Nephron progenitor cell (in vitro differentiated cells): ENCODE measurements around the gene BEST2.

ENCODE experiments used
- DNase-seq: peaks from one replicate; pipeline ENCODE4 v3.0.0; 2021
- H3K27ac Mint-ChIP-seq: 2 replicates; pipeline ENCODE4 v1.8.0; 2021; ENCODE audit warnings: mild to moderate bottlenecking, moderate library complexity, mixed read lengths
- H3K27me3 Mint-ChIP-seq: 2 replicates; pipeline ENCODE4 v1.8.0; 2021; ENCODE audit warnings: mild to moderate bottlenecking, low read depth, mixed read lengths; ENCODE audit not compliant: poor library complexity
- H3K36me3 Mint-ChIP-seq: 2 replicates; pipeline ENCODE4 v1.8.0; 2021; ENCODE audit warnings: low read depth, mixed read lengths
- H3K4me1 Mint-ChIP-seq: 2 replicates; pipeline ENCODE4 v1.8.0; 2021; ENCODE audit warnings: mixed read lengths
- H3K4me3 Mint-ChIP-seq: 2 replicates; pipeline ENCODE4 v1.8.0; 2021; ENCODE audit warnings: mild to moderate bottlenecking, moderate library complexity, mixed read lengths
- H3K9me3 Mint-ChIP-seq: 2 replicates; pipeline ENCODE4 v1.8.0; 2021; ENCODE audit warnings: mild to moderate bottlenecking, moderate library complexity, mixed read lengths
- TF ChIP-seq, protein P1 (sequence below): fragments of 200-600 bp; sonication (generic); IDR thresholded peaks from 2 replicates; pipeline ENCODE4 v1.5.0; 2021; ENCODE audit warnings: antibody characterized with exemption

BEST2 gene

GRCh38 chr19:12750851-12751250, 740 bp upstream of the BEST2 start:
- H3K27ac Mint-ChIP-seq, result no peak overlapping the region
- peaks cover 5% of the 10 kb centered on the region for H3K4me1 Mint-ChIP-seq
- DNase-seq, result no peak
- H3K4me3 Mint-ChIP-seq, result no peak overlapping the region
- peaks cover 13% of the 10 kb centered on the region for H3K9me3 Mint-ChIP-seq
- H3K36me3 Mint-ChIP-seq, result peaks cover 27% of the 10 kb centered on the region
- TF ChIP-seq, protein P1, sequence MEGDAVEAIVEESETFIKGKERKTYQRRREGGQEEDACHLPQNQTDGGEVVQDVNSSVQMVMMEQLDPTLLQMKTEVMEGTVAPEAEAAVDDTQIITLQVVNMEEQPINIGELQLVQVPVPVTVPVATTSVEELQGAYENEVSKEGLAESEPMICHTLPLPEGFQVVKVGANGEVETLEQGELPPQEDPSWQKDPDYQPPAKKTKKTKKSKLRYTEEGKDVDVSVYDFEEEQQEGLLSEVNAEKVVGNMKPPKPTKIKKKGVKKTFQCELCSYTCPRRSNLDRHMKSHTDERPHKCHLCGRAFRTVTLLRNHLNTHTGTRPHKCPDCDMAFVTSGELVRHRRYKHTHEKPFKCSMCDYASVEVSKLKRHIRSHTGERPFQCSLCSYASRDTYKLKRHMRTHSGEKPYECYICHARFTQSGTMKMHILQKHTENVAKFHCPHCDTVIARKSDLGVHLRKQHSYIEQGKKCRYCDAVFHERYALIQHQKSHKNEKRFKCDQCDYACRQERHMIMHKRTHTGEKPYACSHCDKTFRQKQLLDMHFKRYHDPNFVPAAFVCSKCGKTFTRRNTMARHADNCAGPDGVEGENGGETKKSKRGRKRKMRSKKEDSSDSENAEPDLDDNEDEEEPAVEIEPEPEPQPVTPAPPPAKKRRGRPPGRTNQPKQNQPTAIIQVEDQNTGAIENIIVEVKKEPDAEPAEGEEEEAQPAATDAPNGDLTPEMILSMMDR, result no peak
- H3K27me3 Mint-ChIP-seq, result peaks cover 75% of the 10 kb centered on the region

DNA sequence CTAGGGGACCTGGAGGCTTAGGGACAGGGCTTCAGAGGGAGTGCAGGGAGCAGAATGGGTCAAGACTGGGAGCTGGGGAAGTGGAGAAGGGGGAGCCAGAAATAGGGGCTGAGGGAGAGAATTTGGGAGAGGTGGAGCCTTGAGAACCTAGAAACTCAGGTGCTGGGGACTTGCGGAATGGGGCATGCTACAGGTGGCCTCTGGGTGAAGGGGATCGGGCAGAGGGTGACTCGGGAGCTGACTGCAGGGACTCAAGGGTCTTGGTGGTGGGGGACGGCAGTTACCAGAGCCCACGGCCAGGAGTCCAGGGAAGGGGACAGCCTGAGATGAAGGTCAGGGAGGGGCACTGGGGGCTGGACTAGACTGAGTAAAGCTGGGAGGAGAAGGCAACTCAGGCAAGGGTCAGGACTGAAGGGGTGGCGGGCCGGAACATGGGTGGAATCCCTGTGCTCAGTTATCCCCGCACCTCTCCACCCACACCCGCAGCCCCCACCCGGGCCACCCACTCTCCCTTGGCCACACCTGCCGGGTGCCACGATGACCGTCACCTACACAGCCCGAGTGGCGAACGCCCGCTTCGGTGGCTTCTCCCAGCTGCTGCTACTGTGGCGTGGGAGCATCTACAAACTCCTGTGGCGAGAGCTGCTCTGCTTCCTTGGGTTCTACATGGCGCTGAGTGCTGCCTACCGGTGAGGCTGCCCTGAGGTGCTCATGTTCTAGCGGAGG, 628 bp downstream of the BEST2 start:
- no peak overlapping the region for H3K4me3 Mint-ChIP-seq
- H3K27me3 Mint-ChIP-seq, result peaks cover 77% of the 10 kb centered on the region
- H3K4me1 Mint-ChIP-seq, result peaks cover 5% of the 10 kb centered on the region
- TF ChIP-seq, protein P1, result no peak
- peaks cover 11% of the 10 kb centered on the region for H3K9me3 Mint-ChIP-seq
- H3K36me3 Mint-ChIP-seq, result peaks cover 13% of the 10 kb centered on the region
- DNase-seq, result no peak
- no peak overlapping the region for H3K27ac Mint-ChIP-seq

DNA sequence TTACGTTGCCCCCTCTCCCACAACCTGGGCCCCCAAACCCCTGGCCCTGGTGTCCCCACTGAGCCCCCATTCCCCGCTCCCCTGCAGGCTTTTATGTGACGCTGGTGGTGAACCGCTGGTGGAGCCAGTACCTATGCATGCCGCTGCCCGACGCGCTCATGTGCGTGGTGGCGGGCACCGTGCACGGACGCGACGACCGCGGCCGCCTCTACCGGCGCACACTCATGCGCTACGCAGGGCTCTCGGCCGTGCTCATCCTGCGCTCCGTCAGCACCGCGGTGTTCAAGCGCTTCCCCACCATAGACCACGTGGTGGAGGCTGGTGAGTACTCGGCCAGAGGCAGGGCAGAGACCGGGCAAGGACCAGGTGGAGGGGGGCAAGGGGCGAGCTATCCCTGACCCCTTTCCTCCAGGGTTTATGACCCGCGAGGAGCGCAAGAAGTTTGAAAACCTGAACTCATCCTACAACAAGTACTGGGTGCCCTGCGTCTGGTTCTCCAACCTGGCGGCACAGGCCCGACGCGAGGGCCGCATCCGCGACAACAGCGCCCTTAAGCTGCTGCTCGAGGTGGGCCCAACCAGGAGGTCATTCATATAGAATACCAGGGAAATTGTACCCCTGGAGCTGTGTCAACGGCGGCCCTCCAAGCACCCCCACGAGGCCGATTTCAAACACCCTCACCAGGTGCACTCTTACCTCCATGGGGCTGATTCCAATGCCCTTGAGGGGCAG, 3.0 kb downstream of the BEST2 start:
- H3K27me3 Mint-ChIP-seq, result peaks cover 69% of the 10 kb centered on the region

DNA sequence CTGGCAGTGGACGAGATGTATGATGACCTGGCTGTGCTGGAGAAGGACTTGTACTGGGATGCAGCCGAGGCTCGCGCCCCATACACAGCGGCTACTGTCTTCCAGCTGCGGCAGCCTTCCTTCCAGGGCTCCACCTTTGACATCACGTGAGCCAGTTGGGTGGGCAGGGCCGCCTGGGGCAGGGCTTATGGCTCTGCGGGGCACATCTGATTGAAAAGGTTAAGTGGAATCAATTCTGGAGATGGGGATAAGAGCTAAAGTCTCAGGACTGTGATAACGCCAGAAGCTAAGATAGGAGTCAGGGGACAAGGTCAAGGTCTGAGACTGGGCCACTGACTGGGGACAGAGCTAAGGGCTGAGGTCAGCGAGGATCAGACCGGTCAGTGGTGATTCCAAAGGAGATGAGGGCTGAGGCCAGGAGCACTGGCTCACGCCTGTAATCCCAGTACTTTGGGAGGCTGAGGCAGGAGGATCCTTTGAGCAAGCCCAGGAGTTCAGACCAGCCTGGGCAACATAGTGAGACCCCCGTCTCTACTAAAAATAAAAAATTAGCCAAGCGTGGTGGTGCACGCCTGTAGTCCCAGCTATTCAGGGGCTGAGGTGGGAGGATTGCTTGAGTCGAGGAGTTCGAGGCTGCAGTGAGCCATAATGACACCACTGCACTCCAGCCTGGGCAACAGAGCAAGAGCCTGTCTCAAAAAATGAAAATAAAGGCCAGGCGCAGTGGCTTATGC, 4.7 kb downstream of the BEST2 start:
- TF ChIP-seq, protein P1, result no peak
- DNase-seq, result no peak
- peaks cover 5% of the 10 kb centered on the region for H3K4me1 Mint-ChIP-seq
- peaks cover 7% of the 10 kb centered on the region for H3K9me3 Mint-ChIP-seq
- peaks cover 52% of the 10 kb centered on the region for H3K27me3 Mint-ChIP-seq
- H3K4me3 Mint-ChIP-seq, result no peak overlapping the region
- peaks cover 5% of the 10 kb centered on the region for H3K36me3 Mint-ChIP-seq
- H3K27ac Mint-ChIP-seq, result no peak overlapping the region

More for the DNA sequence above, 3.0 kb downstream of the BEST2 start:
- Mint-ChIP-seq H3K27ac (no peak overlapping the region), H3K36me3 (no peaks in the 10 kb centered on the region), H3K9me3 (no peaks in the 10 kb centered on the region), H3K4me3 (no peak overlapping the region), H3K4me1 (peaks cover 8% of the 10 kb centered on the region)
- TF ChIP-seq, protein P1, result no peak
- DNase-seq, result no peak

- Mint-ChIP-seq H3K4me1 (peaks cover 5% of the 10 kb centered on the region), H3K4me3 (peak overlapping the region; percentile 71), H3K27me3 (peaks cover 38% of the 10 kb centered on the region), H3K27ac (no peak overlapping the region), H3K36me3 (peaks cover 17% of the 10 kb centered on the region), H3K9me3 (peaks cover 14% of the 10 kb centered on the region)
- TF ChIP-seq, protein P1, result peak; percentile 92
- DNase-seq, result peak; percentile 87
Measured at GRCh38 chr19:12757544-12758274, 6.1 kb downstream of the BEST2 start.
